GM12891 (cell line): Measurements from ENCODE around the gene FAM47E.

Experiments used
- PAX5 ChIP-seq: IDR thresholded peaks from 2 replicates; pipeline ENCODE4 v1.6.1; 2011; ENCODE audit warnings: low read length, moderate library complexity, mild to moderate bottlenecking; ENCODE audit not compliant: insufficient read depth, severe bottlenecking
- POLR2A ChIP-seq: IDR thresholded peaks from 2 replicates; pipeline ENCODE4 v1.6.1; 2011; ENCODE audit warnings: low read depth, low read length, control low read depth
- POLR2AphosphoS5 ChIP-seq: IDR thresholded peaks from 2 replicates; pipeline ENCODE4 v1.6.1; 2011; ENCODE audit warnings: low read depth, low read length, control low read depth
- POU2F2 ChIP-seq: IDR thresholded peaks from 2 replicates; pipeline ENCODE4 v1.6.1; 2011; ENCODE audit warnings: low read depth, mild to moderate bottlenecking, control low read depth, low read length, moderate library complexity
- SPI1 ChIP-seq: IDR thresholded peaks from 2 replicates; pipeline ENCODE4 v1.6.1; 2011; ENCODE audit warnings: low read depth, low read length, control low read depth
- TAF1 ChIP-seq: IDR thresholded peaks from 2 replicates; pipeline ENCODE4 v1.6.1; 2011; ENCODE audit warnings: low read depth, low read length, control low read depth

DNA sequence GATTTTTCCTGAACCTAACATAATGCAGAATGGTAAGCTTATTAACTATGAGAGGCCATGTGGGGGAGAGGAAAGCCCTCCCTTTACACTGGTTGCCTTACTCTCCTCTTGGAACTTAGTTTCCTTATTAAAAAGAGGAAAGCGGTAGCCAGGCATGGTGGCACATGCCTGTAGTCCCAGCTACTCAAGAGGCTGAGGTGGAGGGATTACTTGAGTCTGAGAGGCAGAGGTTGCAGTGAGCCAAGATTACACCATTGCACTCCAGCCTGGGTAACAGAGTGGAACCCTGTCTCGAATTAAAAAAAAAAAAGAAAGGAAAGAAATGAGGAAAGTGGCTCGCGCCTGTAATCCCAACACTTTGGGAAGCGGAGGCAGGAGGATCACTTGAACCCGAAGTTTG, 2.0 kb downstream of the FAM47E start:
- no peak for TF ChIP-seq POLR2A
- no peak for TF ChIP-seq POLR2AphosphoS5
- TF ChIP-seq TAF1, result no peak
- TF ChIP-seq PAX5, result no peak
- TF ChIP-seq POU2F2, result no peak
- no peak for TF ChIP-seq SPI1
